Right kidney (tissue), 9 donors: ENCODE data around the gene RTN4RL2.

ENCODE experiments used
- DNase-seq: peaks from one replicate; pipeline ENCODE4 v3.0.0-alpha.2; 2016
- long read RNA-seq, 8 donors: transcript quantifications; one replicate each; lab custom pipeline, GENCODE V29; 2026

RTN4RL2 gene
- long read RNA-seq, donor 1, partial matches to known transcripts, result 140 of 146 reads
- long read RNA-seq, donor 1, other reads (novel, unspliced or antisense), result 6 of 146 reads
- long read RNA-seq, donor 2, partial matches to known transcripts, result 21 of 78 reads
- long read RNA-seq, donor 2, other reads (novel, unspliced or antisense), result 57 of 78 reads
- long read RNA-seq, donor 3, result 0 reads
- long read RNA-seq, donor 4, result 0 reads
- long read RNA-seq, donor 5, partial matches to known transcripts, result 0 of 2 reads
- long read RNA-seq, donor 5, other reads (novel, unspliced or antisense), result 0 of 2 reads
- long read RNA-seq, donor 6, partial matches to known transcripts, result 42 of 44 reads
- long read RNA-seq, donor 6, other reads (novel, unspliced or antisense), result 0 of 44 reads
- long read RNA-seq, donor 7, transcript RTN4RL2-201 (3 exons, 2,203 nt), result major isoform, 5 of 5 reads
- long read RNA-seq, donor 7, partial matches to known transcripts, result 0 of 5 reads
- long read RNA-seq, donor 7, other reads (novel, unspliced or antisense), result 0 of 5 reads
- long read RNA-seq, donor 8, partial matches to known transcripts, result 0 of 1 reads
- long read RNA-seq, donor 8, other reads (novel, unspliced or antisense), result 0 of 1 reads

DNA sequence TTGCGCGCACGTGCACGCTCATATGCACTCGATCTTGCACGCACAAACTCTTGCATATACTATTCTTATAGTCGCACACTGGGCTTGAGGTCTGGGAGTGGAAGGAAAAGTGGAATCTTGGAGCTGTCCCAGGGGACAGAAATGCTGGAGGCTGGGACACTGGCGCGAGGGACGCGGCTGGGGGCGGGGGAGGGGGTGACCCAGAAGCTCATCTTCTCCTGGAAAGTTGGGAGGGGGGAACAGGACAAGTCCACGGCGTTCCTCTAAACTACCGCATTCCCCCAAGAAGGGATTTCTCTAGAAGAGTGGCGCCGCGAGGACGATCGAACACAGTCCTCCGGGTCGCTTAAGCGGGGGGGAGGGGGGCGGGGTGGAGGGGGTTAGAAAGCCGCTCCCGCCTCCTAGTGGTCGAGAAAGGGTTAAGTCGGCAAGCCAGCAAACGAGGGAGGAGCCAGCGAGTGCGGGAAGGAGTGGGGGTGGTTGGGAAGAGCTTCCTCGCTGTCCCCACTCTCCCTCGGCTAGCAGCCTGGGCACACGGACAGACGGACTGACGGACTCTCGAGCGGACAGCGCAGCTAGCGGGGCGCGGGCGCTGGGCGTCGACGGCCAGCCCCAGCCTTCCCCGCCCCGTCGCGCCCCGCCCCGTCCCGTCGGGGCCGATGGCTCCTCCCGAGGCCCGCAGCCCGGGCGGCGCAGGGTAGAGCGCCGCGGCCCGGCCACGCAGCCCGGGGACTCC, at the start of gene RTN4RL2:
RTN4RL2 (plus strand) TSS at position 507 of the 736 bp plus-strand sequence. CDS start 338 bp downstream, outside the sequence.
- peak; percentile 69 for DNase-seq

GRCh38 chr11:57413681-57414080, 46.6 kb upstream of the RTN4RL2 start:
- DNase-seq, result no peak

DNA sequence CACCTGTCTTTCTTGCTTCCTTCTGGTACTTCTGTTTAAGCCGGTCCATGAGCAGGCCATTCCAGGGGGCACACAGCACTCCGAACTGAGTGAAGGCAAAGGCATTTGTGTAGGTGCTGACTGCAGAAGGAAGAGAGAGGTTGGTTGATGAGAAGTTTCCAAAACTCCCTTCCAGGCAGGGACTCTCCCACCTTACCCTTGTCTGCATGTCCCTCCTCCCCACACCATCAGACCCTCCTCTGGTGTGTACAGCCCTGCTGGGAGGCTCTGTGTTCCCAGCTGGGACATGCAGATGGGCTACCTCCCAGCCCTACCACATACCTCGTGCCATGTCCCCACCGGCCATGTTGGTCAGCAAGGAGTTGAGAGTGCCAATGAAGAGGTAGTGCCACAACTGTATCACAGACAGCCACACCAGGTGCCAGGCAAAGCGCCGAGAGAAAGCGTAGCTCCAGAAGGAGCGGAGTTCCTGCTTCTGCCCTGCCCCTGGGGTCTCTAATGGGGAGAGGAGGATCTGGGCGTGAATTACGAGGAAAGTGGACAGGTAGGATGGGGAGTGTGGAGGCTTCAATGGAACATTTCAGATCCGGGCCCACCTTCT, 45.6 kb upstream of the RTN4RL2 start:
- DNase-seq, result no peak

DNA sequence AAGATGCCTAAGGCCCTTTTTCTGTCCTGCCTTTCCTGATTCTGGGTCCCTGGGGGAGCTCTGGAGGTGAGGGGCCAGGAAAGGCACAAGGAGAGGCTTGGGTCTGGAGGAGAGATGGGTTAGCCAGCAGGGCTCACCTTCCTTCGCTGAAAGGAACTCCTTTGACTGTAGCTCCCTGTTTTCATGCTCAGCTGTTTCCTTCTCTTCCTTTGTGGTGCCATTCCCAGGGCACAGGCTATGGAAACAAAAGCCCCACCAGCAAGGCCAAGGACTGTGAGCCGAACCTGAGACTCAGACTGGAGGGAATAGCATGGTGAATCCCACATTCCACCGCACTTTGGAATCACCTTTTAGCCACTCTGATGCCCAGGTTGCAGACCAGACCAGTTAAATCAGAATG, 43.9 kb upstream of the RTN4RL2 start:
- no peak for DNase-seq

DNA sequence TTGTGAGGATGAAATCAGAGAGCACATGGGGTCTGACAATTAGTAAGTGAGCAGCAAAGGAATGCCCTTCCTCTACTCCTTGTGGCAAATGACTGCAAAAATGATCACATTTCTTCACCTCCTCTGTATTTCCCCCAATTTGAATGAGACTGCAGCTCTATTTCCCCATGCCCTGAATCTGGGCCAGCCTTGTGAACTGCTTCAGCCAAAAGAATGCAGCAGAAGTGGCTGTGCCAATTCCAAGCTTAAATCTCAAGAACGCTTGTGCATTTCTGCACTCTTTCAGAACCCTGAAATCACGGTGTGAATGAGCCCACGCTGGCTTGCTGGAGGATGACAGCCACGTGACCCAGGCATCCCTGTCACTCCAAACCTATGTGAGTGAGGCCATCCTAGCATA, 43.3 kb upstream of the RTN4RL2 start:
- DNase-seq, result no peak

DNA sequence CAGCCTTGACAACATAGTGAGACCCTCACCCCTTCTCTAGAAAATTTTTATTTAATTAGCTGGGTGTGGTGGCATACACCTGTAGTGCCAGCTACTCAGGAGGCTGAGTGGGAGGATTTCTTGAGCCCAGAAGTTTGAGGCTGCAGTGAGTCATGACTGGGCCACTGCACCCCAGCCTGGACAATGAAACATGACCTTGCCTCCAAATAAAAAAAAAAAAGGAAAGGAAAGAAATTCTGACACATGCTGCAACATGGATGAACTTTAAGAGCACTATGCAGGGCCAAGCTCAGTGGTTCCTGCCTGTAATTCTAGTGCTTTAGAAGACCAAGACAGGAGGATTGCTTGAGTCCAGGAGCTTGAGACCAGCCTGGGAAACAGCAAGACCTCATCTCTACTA, 42.2 kb upstream of the RTN4RL2 start:
- DNase-seq, result no peak

GRCh38 chr11:57419146-57419545, 41.2 kb upstream of the RTN4RL2 start:
- no peak for DNase-seq

DNA sequence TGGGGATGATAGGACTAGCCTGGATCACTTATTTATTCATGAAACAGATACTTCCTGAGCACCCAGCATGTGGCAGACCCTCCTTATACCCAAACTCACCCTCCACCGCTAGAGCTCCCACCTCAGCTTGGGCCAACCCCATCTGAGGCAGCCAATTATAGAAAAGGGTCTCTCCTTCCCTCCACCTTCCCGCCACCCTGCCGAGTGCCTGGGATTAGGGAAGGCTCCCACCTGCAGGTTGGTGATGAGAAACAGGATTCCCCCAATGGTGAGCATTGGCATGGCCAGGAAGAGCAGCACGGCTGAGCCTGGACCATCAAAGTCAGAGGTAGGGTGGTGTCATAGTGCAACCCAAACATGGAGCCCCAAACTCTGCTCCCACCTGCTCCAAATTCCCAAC, 39.3 kb upstream of the RTN4RL2 start:
- no peak for DNase-seq

- DNase-seq, result no peak
Measured at GRCh38 chr11:57421805-57422204, 38.5 kb upstream of the RTN4RL2 start.

DNA sequence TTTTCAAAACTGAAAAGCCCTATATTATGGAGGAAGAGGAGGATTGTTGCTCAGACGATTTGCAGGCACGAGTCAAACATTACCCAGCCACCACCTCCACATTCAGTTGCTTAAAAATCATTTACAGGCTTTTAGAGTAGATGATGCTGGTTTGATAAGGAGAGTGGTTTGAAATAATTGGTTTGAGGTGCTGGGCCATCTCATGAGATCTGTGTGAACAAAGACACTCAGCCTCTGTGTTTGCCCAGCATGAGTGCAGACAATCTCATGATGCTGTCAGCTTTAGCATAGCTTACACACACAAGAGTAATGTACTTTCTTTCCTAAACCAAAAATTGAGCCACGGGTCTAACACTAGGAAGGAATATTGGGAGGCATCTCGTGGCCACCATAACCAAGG, 37.7 kb upstream of the RTN4RL2 start:
- DNase-seq, result no peak

- no peak for DNase-seq
Measured at GRCh38 chr11:57424137-57424791, 36.1 kb upstream of the RTN4RL2 start.

DNA sequence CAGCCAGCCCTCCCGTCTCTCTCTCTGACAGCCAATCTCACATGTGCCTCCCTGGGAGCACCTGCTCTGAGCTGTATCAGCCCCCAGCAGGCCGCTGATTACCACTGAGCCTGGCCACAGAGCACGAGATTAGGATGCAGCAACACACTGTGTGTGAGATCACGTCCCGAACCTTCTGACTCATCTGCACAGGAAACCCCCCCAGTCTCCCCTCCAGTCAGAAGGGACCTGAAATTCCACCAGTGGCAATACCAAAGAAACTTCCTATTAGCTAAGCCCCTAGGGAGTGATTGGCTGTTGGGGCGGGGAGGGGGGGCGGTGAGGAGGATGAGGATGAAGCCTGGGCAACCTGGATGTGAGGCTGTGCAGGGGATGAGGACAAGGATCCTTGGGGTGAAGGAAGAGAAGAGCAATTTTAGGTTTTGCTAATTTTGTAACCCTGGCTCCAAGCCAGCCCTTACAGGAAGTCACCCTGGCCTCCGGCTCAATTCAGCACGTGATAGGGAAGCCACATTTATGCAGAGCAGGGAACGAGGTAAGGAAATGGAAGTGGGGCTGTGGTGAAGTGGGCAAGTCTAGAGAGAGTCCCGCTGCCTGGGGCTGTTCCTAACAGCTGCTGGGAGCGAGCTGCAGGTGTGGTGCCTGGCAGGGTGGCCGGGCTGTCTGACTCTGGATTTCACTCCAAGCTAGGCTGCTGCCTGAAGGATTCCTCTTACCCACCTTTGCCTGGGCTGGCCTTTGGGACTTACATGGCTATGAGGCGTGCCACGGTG, 35.4 kb upstream of the RTN4RL2 start:
- DNase-seq, result peak; percentile 16

DNA sequence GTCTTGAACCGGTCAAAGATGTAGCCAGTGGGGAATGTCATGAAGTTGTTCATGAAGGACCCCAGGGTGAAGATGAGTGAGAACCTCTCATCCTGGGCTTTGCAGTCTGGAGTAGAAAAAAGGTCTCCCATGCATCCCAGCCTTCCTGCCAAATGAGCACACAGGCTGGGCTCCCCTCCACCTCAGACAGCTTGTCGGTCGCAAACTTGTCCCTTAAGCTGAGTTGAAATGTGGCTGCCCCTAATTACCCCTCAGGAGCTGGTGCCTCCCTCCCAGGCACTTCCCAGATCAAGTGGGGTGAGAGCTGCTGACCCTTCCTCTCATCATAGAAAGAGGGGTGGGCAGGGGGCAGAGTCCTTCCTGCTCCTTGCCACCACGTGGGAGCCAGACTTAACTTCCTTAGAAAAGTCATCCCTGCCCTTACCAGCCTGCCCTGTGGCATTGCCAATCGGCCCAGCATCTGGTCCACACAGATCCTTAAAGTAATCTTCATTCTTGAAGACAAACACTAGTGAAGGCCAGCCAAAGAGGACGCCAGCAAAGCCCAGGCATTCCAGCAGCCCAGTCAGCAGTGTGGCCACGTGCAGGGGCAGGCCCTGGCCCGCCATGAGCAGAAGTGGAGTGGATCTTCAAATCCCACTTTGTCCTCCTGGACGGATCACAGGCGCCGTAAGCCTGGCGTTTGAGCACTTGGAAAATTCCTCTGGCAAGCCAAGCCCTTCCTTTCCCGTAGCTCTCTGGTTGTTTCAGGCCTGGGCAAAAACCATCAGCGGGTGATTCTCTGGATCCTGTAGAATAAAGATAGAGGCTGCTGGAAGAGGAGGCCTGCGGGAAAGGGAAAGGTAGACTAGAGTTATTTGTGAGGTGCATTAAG, 34.5 kb upstream of the RTN4RL2 start:
- peak; percentile 4 for DNase-seq

DNA sequence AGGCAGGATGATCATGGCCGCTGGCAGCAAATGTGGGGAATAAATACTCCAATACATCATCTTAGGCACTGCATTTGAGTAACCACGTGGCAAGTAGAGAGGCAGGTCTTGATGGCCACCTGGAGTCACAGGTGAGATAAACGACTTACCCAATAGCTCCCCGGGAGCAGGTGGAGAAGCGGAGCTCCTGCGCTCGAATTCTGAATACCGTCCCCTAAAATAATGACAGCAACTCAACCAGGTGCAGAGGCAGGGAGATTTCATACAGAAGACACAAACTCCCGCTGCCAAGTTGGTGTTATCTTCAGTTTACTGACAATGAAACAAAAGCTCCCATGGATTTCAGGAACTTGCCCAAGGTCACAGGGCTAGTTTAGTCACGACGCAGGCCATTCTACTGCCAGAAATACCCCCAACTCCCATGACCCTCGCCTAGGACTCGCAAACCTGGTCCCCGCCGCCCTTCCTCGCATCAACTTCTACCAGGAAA, 33.8 kb upstream of the RTN4RL2 start:
- no peak for DNase-seq

DNA sequence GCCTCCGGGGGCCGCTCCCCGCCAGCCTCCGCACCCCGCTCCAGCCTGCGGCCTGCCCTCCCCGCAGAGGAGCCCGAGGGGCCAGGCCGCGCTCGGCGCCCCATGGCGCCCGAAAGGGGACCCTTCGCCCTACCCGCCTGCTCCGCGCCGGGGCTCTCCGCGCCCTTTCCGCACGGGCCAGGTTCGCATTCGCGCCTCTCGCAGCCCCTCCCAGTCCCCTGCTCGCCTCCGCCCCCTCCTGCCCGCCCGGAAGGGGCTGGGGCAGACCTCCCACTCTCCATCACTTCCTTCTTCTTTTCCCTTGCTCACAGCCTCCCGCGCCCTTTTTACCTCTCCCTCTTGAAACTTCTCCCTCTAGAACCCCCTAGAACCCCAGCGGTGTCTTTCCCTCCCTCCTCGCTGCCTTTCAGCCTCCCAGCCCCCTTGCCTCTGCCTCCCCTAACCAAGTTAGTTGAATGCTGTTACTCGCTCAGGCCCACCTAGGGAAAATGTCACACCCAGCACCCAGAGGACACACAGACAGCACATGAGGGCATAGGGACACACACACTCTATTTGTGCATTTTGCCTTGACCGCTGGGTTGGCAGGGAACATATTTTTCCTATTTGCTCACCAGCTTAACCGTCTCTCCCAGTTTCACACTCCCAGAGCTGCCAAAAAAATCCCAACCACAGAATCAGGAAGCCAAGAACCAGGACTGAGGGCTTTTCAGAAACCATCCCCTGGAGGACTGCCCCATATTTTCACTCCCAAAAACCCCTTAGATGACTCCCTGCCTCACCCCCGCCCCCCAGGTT, 33.2 kb upstream of the RTN4RL2 start, which contains the start of gene SLC43A3:
SLC43A3 (minus strand) TSS at position 193 of the 798 bp plus-strand sequence. CDS start 949 bp downstream, outside the sequence.
- DNase-seq, result peak; percentile 66

- DNase-seq, result no peak
Measured at GRCh38 chr11:57427727-57428082, 32.6 kb upstream of the RTN4RL2 start.

- no peak for DNase-seq
Measured at GRCh38 chr11:57428643-57429042, 31.7 kb upstream of the RTN4RL2 start.

- DNase-seq, result no peak
Measured at GRCh38 chr11:57429946-57430345, 30.4 kb upstream of the RTN4RL2 start.

DNA sequence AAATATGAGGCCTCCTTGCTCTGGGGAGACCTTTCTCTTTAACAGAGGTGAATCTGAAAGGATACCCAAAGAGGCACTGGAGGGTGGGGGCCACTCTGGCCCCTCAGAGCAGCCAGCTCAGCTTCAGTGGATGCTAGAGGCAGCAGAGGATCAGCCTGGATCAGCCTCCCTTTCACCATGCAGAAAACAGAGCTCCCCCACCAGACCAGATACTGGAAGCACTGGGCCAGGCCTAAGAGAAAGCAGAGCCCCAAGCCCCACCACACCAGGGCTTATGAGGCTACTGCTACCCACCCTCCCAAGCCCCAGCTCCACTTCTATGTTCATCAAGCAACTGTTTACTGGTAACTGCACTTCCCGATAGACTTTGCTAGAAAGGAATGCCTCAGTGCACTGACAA, 29.4 kb upstream of the RTN4RL2 start:
- no peak for DNase-seq
